GM18870 (cell line): ENCODE results near the gene ATXN2L.
A peak's percentile ranks its signal among the peaks of the same experiment; 100 is the strongest.
"Not testable (repeated sequence)": the region's sequence is repeated elsewhere in the genome, so short reads cannot be mapped to it uniquely, and the experiment has no call there.

Experiments
- ATAC-seq: cut with Tn5 transposase; IDR thresholded peaks from one replicate; pipeline ENCODE4 v1.9.1; 2021; ENCODE audit warnings: moderate library complexity; ENCODE audit not compliant: unreplicated experiment

ATXN2L gene

DNA sequence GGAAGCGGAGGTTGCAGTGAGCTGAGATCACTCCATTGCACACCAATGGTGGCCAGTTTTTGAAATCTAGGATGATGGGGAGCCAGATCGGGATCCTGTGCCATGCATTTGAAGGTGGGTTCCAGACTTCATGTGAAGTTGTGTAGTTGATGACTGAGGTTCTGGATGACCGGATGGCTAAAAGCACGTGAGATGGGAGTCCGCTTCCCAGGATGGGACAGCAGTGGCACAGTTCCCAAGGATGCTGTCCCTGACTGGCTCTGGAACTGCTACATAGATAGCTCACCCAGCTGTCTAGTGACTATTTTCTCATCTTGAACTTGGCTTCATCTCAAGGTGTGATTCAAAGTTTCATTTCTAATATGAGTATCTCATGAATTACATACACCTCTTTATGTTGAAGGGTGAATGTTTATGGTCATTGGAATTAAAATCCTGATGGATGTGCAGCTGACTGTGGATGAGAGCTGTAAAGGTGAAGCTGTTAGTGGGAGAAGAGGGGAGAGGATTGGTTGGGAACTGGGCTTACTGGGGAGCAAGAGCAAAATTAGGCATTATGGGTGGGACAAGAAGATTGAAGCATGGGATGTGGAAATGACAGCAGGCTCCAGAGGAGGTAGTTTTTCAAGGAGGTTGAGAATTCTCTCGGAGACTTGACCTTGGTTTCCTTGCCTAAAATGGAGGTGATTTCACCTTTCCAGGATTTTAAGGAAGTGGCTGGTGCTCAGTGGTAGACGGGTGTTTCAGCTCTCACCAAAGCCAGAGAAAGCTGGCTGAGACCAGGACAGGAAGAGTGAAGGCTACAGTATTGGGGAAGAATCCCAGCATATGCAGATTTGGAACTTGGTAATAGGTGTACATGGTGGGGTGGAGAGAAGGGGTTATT is 15.1 kb downstream of the ATXN2L start:
- no peak for ATAC-seq

DNA sequence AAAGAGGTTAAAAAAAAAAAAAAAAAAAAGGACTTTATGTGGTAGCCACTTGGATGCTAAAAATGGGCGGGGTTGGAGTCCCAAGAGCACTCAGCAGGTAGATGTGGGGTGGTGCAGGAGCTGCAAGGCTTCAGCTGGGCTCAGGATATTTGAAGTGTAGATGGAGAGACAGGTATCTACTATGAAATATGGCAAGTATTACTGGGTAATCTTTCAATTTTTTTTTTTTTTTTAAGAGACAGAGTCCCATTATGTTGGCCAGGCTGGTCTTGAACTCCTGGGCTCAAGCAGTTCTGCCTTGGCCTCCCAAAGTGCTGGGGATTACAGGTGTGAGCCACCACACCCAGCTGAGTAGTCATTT is 15.7 kb downstream of the ATXN2L start:
- ATAC-seq, result no peak

DNA sequence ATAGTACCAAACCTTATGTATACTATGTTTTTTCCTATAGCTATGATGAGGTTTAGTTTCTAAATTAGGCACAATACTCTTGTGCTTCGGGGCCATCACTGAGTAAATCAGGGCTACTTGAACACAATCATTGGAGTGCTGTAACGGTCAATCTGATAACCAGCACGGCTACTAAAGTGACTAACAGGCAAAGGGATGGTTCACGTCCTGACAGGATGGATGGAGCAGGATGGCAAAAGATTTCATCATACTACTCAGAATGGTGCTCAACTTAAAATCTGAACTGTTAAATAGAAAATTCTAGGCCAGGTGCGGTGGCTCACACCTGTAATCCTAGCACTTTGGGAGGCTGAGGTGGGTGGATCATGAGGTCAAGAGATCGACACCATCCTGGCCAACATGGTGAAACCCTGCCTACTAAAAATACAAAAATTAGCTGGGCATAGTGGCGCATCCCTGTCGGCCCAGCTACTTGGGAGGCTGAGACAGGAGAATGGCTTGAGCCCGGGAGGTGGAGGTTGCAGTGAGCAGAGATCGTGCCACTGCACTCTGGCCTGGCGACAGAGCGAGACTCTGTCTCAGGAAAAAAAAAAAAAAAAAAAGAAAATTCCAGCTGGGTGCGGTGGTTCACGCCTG is 16.3 kb downstream of the ATXN2L start:
- ATAC-seq, result no peak

DNA sequence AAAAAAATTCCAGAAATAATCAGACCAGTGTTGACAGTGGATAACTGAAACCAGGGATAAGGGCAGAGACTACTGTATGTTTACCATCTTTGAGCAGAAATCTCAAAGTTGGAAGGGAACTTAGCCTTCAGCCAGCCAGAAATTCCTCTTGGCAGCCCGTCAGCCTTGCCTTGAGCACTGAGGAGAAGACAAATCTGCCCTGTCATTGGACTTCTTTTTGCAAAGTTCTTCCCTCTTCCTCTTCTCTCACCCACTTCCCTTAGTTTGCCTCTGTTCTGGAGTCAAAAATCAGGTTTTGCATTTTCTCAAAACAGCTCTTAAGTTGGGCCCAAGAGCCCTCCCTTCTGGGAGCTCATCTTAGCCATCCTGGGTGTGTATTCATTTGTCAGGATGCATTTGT is 17.1 kb downstream of the ATXN2L start:
- no peak for ATAC-seq

DNA sequence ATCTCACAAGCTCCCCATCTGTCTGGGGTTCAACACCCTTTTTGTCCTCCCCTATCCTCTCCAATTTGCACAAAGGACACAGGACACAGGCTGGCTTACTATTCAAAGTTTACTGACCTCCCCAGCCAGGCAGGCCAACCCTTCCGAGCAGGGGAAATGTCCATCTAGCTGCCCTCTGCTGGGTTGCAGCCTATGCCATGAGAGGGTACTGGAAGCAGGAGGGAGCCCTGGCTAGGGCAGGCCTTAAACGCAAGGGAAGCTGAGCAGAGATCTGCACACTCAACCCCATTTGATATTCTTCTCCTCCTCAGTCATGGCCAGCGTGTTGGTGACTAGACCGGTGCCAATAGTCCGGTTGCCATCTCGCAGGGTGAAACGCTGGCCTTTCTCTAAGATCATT is 19.9 kb downstream of the ATXN2L start:
- no peak for ATAC-seq

DNA sequence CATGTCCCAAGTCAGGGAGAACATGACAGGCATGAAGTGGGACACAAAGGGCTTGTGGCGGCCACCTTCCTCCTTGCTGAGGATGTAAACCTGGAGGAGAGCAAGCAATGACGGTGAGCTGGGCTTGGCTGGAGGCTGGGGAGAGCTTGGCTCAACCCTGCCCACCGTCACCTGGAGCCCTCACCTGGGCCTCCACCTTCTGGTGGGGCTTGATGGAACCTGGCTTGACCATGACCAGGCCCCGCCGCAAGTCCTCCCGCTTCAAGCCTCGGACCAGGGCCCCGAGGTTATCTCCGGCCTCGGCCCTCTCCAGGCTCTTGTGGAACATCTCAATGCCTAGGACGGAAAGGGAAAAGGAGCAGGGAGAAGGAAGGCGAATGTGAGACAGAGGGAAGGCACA is 21.0 kb downstream of the ATXN2L start:
- ATAC-seq, result no peak

DNA sequence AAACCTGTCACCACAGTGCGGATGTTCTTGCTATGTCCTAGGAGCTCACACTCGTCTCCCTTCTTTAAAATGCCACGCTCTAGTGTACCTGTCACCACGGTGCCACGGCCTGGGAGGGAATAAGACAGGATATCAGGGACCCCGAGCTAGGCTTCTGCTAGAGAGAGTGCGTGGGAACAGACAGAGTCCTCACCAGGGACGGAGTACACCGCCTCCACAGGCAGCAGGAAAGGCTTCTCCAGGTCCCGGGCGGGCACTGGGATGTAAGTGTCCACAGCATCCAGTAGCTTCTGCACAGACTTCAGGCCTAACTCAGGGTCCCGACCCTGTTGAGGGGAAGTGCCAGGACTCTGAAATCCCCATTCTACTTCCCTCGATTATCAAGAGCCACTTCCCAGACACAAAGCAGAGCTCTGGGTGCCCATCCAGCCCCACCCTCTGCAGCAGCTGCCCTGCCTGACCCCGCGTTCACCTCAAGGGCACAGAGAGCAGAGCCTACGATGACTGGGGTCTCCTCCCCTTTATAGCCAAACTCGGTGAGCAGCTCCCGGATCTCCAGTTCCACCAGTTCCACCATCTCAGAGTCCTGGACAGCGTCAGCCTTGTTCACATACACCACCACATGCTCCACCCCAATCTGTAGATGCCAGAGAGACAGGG is 21.6 kb downstream of the ATXN2L start:
- no peak for ATAC-seq

DNA sequence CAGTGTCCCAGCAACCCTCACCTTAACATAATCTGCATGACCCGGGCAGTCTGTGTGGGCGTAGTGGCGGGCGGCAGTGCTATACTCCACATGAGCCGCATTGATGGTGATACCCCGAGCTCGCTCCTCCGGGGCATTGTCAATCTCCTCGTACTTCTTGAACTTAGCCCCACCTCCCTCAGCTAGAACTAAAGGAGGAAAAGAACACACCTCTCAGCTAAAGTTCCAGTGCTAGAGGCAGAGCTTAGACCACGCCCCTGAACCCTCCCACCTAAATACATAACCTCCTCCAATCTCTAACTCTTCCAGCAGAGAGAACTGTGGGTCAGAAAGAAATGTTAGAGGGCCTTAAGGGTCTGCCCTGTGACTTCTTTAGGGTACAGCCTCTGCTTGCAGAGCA is 22.5 kb downstream of the ATXN2L start:
- no peak for ATAC-seq

DNA sequence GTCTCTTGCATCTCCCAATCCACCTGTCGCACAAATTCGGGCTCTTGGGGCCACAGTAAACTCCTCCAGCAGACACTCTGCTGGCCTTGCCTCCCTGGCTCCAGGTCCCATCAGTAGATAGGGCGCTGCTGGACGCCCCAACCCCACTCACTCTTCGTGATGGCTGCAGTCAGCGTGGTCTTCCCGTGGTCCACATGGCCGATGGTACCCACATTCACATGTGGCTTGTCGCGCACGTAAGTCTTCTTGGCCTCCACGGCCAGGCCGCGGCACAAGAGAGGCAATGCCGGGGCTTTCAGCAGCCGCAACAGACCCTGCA is 22.9 kb downstream of the ATXN2L start:
- no peak for ATAC-seq

DNA sequence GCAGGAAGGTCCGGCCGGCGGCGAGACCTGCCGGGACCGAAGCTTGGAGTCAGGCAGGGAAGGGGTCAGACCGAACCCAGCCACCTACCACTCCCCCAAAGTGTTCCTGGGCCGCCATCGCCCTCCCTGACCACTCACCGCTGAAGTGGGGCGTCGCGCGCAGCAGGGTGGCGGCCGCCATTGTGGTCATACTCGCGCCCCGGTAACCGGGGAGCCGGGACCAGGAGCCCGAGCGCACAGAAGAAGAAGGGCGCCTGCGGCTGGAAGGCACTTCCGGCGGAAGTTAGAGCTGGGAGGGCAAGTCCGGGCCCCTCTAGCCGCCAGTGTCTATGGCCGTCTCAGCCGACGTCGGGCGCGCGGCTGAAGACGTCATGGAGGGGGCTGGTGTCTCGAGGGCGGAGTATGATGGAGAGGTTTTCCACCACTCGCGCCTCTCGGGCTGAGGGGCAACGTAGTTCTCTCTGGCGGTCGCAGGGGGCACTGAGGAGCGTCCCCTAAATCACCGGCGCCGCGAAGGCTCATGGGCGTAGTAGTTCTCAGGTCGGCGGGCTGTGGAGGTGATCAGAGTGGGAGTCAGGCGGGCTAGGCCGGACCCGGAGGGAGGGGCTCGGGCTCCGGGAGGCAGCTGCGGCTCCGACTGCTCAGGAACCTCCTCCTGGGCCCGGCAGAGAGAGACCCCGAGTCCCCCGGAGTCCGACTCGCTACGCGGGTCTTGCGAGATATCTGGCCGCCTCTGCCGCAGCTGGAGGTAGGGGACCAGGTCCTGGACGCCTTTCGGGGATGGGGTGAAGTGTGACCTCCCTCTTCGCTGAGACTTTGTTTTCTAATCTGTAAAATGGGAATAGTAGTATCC is 23.5 kb downstream of the ATXN2L start, which contains the start of gene TUFM:
TUFM (minus strand) TSS at position 269 of the 853 bp plus-strand sequence; CDS start at position 190, 79 bp downstream.
- peak; percentile 88 for ATAC-seq

DNA sequence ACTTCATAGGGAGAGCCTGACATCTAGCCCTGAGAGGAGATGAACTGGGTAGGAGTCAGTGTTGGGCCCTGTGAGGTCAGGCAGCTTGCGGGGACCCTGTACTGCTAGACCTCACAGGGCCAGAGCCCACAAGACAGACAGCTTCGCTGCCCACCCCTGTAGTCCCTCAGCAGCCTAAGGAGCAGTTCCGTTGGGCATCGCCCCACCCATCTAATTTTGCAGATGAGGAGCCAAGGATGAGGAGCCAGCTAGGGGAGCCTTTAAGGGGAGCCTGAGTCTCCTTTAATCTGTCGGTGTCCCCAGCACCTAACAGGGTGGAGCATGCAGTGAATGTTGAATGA is 24.1 kb downstream of the ATXN2L start:
- peak; percentile 6 for ATAC-seq

DNA sequence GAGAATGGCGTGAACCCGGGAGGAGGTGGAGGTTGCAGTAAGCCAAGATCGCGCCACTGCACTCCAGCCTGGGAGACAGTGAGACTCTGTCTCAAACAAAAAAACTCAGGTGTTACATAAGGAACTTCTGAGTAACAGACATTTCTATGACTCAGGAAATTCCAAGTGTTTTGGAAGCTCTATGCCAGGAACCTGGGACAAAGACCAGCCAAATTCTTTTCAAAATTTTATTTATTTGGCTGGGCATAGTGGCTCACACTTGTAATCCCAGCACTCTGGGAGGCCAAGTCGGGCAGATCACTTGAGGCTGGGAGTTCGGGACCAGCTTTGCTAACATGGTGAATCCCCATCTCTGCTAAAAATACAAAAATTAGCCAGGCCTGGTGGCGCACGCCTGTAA is 35.6 kb downstream of the ATXN2L start:
- no peak for ATAC-seq

DNA sequence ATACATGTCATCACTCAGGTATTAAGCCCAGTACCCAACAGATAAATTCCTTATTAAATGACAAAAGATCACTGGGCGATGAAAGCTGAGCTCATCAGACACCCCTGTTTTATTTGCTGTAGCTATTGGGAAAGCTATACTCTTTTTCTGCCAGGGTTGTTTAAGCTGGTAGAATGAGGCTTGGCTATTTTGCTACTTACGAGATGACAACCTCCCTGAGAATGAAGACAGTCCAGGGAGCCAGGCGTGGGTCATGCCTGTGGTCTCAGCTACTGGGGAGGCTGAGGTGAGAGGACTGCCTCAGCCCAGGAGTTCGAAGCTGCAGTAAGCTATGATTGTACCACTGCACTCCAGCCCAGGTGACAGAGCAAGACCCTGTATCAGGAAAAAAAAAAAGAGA is 36.5 kb downstream of the ATXN2L start:
- ATAC-seq, result no peak

DNA sequence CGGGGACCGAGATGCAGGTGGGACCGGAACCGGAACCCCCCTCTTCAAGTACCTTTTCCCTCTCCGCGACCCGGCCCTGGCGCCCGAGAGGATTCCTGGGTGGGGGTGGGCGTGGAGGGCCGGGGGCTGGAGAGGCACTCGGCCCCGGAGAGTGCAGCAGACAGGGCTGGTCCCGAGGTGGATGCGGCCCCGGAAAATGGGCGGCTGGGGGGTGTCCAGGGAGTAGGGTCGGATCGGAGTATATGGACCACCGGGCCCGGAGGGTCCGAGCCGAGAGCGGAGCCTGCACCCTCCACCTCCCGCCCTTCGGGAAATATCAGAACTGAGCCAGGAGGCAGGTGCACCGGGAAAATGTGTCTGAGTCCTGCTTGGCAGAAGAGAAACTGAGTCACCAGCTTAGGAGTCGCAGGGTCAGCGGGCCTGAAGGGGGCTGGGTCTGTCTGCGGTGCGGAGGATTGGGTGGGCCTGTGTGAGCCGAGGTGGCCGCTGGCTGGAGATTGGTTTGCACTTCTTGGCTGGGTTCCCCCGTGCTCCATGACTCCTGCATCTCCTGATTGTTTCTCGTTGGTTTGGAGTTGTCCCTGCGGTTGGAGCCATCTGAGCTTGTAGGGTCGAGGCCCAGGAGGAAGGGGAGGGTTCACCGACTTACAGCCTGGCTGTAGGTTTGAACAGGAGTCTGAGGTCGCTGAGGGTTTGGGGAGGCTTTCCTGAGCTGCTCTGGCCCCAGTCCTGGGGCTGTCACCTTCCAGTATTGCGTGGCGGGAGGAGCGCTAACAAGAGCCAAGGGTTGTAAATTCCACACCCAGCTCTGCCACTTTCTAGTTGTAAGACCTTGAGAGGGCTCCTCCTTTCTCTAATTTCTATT is 41.4 kb downstream of the ATXN2L start:
- ATAC-seq, result no peak

DNA sequence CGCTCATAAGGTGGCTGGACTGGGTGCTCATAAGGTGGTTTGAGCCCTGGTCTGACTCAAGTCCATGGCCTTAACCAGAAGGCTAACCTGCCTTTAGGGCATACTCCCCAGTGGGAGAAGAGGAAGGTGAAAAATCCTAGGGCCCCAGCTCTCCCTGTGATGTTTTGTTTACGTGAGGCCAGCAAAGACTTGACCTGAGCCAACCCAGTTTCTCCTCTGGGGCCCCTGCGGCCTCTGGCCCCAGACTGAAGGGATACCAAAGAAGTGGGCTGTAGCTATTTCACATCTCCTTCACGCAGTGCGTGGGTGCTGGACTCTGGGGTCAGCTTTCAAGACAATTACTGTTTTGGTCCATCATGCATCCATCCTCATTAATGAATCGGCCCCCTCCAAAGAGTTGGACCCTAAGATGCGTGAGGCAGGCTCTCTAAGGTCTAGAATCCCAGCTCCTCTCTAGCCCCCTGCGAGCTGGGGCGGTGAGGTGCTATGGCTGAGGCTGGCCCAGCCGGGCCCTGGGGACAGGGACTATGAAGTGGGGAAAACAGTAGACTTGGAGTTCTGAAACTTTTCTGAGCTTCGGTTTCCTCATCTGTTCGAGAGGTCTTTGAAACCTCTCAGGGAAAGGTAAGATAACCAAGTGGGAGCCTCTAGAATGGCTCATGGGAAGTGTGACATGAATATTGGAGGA is 42.3 kb downstream of the ATXN2L start:
- ATAC-seq, result no peak

DNA sequence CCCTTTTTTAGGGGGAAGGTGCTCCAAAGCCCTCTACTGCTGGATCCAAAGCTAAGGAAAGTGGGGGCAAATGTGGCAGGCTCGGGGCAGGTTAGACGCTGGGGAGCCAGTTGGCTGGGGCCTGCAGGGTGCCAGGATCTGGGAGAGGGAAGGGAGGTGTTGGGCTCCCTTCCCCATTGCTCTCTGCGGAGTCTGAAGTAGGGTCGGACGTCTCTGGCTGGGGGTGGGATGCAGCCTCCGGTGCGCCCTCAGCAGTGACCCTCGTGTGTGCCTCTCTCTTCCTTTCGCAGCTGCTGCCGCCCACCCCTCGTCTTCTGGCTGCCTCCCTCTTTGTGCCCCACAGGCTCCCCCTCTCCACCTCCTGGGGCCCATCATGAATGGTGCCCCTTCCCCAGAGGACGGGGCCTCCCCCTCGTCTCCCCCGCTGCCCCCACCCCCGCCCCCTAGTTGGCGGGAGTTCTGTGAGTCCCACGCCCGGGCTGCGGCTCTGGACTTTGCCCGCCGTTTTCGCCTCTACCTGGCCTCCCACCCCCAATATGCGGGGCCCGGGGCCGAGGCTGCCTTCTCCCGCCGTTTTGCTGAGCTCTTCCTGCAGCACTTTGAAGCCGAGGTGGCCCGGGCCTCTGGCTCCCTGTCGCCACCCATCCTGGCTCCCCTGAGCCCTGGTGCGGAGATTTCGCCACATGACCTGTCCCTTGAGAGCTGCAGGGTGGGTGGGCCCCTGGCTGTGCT is 43.1 kb downstream of the ATXN2L start:
- no peak for ATAC-seq

DNA sequence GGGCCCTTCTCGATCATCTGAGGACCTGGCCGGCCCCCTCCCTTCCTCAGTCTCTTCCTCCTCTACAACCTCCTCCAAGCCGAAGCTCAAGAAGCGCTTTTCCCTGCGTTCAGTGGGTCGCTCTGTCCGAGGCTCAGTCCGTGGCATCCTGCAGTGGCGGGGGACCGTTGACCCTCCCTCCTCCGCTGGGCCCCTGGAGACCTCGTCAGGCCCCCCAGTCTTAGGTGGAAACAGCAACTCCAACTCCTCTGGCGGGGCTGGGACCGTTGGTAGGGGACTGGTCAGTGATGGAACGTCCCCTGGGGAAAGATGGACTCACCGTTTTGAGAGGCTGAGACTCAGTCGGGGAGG is 43.6 kb downstream of the ATXN2L start:
- ATAC-seq, result no peak

DNA sequence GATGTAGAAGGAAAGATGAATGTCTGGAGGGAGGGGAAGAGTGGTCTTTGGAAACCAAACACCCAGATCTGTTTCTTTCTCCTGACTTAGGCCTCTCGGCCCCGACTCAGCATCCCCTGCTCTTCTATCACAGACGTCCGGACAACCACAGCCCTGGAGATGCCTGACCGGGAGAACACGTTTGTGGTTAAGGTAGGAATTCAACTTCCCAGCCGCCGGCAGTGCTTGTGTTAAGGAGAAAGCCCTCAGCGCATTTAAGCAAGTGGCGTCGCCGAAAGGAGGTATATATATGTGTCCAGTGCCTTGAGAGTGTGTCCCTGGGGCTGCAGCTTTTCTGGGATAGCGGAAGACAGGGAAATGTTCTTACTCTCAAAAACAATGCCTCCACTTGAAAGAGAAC is 44.4 kb downstream of the ATXN2L start:
- ATAC-seq, result no peak

DNA sequence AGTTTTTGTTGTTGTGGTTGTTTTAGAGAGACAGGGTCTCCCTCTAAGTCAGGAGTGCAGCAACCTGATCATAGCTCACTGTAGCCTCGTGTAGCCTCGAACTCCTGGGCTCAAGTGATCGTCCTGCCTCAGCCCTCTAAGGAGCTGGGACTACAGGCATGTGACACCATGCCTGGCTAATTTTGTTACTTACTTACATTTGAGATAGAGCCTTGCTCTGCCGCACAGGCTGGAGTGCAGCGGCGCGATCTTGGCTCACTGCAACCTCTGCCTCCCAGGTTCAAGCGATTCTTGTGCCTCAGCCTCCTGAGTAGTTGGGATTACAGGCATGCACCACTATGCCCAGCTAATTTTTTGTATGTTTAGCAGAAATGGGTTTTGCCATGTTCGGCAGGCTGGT is 44.8 kb downstream of the ATXN2L start:
- ATAC-seq, result not testable (repeated sequence)
